Measurements from ENCODE around the gene RPIA. TPM values are rescaled to one million over a fixed set of nuclear protein-coding genes. Genes with fewer than 3 reads are reported as not detected.

The RPIA gene
- total RNA-seq, 4 donors from 2014 or later, result 3.3 to 6.8 (median 5.9) TPM

DNA sequence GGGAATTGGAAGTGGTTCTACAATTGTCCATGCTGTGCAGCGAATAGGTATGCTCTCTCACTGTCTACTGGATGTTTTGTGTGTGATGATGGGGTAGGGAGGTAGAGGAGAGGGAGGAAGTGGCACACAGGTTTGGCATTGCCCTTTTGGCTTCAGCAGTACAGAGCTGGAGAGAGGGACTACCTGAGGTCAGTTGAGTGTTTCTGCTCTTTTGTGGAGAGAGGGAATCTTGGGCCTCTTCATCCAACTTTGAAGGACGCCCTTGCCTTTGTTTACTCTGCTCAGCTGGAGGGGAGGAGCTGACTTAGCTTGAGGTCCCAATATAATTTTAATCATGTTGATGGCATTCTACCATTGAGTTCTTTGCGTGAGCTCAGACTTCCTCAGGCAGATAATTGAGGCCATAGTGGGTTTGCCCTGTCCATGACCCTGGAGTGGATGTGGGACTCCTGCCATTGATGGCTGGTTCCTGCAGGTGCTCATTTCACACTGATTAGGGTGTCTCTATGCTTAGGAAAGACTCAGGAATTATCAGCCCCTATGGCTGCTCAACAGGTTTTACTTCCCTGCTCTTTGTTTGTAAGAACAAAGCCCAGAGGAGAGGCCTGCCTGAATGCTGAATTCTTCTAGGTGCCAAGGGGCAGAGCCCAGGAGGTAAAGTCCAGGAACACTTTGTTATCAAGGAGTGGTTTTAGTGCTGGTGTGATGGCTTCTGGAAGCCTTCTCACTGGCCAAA, 7.2 kb downstream of the RPIA start:
- no peak overlapping the region for H3K27ac ChIP-seq
- in situ Hi-C loops (cut with MboI; ENCODE audit: low sequenced_read_pairs in 4 of 4) (no loop called here), intact Hi-C loops (cut with DNase I; ENCODE audit: low total_unique reads) (loop anchor here (10.0 kb wide), 1 partner anchor 634 kb away; the partner anchor contains the start of gene SMYD1)
- peaks cover 19 to 37% of the 10 kb centered on the region in 2 donors for H3K4me1 ChIP-seq
- H3K4me3 ChIP-seq, result no peak overlapping the region
- ATAC-seq (no peak), DNase-seq (no peak)
- TF ChIP-seq, protein P1, sequence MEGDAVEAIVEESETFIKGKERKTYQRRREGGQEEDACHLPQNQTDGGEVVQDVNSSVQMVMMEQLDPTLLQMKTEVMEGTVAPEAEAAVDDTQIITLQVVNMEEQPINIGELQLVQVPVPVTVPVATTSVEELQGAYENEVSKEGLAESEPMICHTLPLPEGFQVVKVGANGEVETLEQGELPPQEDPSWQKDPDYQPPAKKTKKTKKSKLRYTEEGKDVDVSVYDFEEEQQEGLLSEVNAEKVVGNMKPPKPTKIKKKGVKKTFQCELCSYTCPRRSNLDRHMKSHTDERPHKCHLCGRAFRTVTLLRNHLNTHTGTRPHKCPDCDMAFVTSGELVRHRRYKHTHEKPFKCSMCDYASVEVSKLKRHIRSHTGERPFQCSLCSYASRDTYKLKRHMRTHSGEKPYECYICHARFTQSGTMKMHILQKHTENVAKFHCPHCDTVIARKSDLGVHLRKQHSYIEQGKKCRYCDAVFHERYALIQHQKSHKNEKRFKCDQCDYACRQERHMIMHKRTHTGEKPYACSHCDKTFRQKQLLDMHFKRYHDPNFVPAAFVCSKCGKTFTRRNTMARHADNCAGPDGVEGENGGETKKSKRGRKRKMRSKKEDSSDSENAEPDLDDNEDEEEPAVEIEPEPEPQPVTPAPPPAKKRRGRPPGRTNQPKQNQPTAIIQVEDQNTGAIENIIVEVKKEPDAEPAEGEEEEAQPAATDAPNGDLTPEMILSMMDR (IDR thresholded peaks at IDR 0.05 in 4 of 5, conservative IDR thresholded peaks at IDR 0.05 in 1 of 5), result no peak
- TF ChIP-seq POLR2A (IDR thresholded peaks at IDR 0.05), result no peak
- H3K36me3 ChIP-seq, result peaks cover 0 to 38% of the 10 kb centered on the region in 2 donors
- H3K27me3 ChIP-seq, result no peaks in the 10 kb centered on the region
- H3K9me3 ChIP-seq, result no peaks in the 10 kb centered on the region

DNA sequence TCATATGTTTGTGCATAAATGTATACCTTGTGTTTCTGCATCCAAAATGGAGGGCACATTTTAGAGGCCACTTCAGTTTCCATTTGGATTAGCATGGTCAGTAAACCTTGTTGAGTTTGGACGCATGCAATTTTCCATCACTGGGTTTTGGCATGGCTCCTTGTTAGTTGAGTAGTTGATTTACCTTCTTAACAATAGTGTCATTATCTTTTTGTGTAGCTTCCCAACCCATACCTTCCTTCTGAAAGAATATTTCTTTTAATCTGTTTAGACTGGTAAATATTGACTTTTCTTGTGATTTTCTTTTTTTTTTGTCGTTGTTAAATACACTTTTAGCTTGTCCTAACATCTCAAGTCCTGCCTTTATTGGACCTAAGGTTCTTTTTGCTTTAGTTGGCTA, 15.5 kb downstream of the RPIA start:
- no peak for DNase-seq
- no peaks in the 10 kb centered on the region for H3K9me3 ChIP-seq
- peaks cover 8 to 10% of the 10 kb centered on the region in 2 donors for H3K4me1 ChIP-seq
- in situ Hi-C loops (cut with MboI; ENCODE audit: low sequenced_read_pairs in 4 of 4) (no loop called here), intact Hi-C loops (cut with DNase I; ENCODE audit: low total_unique reads) (no loop called here)
- no peak overlapping the region for H3K4me3 ChIP-seq
- TF ChIP-seq POLR2A (IDR thresholded peaks at IDR 0.05), result no peak
- TF ChIP-seq, protein P1 (IDR thresholded peaks at IDR 0.05 in 4 of 5, conservative IDR thresholded peaks at IDR 0.05 in 1 of 5), result no peak
- no peak overlapping the region for H3K27ac ChIP-seq
- ATAC-seq, result no peak
- peaks cover 0 to 29% of the 10 kb centered on the region in 2 donors for H3K36me3 ChIP-seq
- no peaks in the 10 kb centered on the region for H3K27me3 ChIP-seq

DNA sequence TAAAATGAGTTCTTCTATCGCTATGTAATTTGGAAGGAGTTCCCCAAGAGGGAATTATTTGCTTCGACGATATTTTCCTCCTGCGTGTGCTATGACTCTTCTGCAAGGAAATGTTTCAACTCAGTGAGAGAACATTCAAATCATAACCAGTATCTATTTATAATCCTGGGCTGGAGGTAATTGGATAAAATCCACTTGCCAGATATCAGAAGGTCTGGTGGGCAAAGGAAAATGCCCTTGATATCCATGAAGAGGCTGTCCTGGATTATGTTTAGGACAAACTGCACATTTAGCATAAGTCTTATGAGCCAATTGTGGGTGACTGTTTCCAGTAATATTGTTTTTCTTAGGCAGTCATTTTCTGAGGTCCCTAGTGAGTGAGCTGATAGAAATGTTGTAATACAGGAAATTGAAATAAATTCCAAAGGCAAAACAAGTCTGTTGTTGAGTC, 17.7 kb downstream of the RPIA start:
- TF ChIP-seq, protein P1 (IDR thresholded peaks at IDR 0.05 in 4 of 5, conservative IDR thresholded peaks at IDR 0.05 in 1 of 5), result no peak
- TF ChIP-seq POLR2A (IDR thresholded peaks at IDR 0.05), result no peak
- Histone ChIP-seq H3K27me3 (no peaks in the 10 kb centered on the region), H3K36me3 (peaks cover 0 to 10% of the 10 kb centered on the region in 2 donors), H3K27ac (peak overlapping the region; percentile 40 to 64 (median 54)), H3K4me1 (peaks cover 8 to 10% of the 10 kb centered on the region in 2 donors), H3K4me3 (no peak overlapping the region), H3K9me3 (no peaks in the 10 kb centered on the region)
- intact Hi-C loops (cut with DNase I; ENCODE audit: low total_unique reads) (no loop called here), in situ Hi-C loops (cut with MboI; ENCODE audit: low sequenced_read_pairs in 4 of 4) (no loop called here)
- peak; percentile 63 to 66 for ATAC-seq
- DNase-seq, result no peak

DNA sequence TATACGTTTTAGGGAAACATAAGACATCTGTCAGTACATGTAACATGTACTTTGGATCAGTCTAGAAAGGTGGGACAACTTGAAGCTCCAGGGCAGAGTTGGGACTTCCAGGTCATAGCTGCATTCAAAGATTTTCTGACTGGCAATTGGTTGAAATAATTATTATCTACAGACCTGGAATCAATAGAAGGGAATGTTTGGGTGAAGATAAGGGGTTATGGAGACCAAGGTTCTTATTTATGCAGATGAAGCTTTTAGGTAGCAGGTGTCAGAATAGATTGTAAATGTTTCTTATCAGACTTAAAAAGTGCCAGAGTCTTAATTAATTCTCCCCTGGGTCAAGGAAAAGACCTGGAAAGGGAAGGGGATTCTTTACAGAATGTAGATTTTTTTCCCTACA, 19.8 kb downstream of the RPIA start:
- H3K36me3 ChIP-seq, result no peaks in the 10 kb centered on the region
- H3K9me3 ChIP-seq, result no peaks in the 10 kb centered on the region
- no peak overlapping the region for H3K27ac ChIP-seq
- H3K27me3 ChIP-seq, result no peaks in the 10 kb centered on the region
- DNase-seq (no peak), ATAC-seq (no peak)
- no peak for TF ChIP-seq POLR2A (IDR thresholded peaks at IDR 0.05)
- TF ChIP-seq, protein P1 (IDR thresholded peaks at IDR 0.05 in 4 of 5, conservative IDR thresholded peaks at IDR 0.05 in 1 of 5), result no peak
- peaks cover 8 to 10% of the 10 kb centered on the region in 2 donors for H3K4me1 ChIP-seq
- in situ Hi-C loops (cut with MboI; ENCODE audit: low sequenced_read_pairs in 4 of 4), result no loop called here
- intact Hi-C loops (cut with DNase I; ENCODE audit: low total_unique reads), result no loop called here
- H3K4me3 ChIP-seq, result no peak overlapping the region
